ENCODE results near the gene R3HCC1L. TPM values are rescaled to one million over a fixed set of nuclear protein-coding genes. Genes with fewer than 3 reads are reported as not detected.

R3HCC1L gene
- total RNA-seq, 2 experiments from 2014 or later = 18.3 to 19.0 TPM

- Mint-ChIP-seq H3K36me3 (ENCODE audit: low read depth) (no peaks in the 10 kb centered on the region), H3K27me3 (peaks cover 43% of the 10 kb centered on the region), H3K4me1 (no peaks in the 10 kb centered on the region), H3K4me3 (no peak overlapping the region), H3K9me3 (no peaks in the 10 kb centered on the region), H3K27ac (no peak overlapping the region)
- ChIA-PET CTCF (no interaction called here), POLR2A (interaction anchor here (1.4 kb wide), 1 partner anchor 8 kb away, joined by 3 read pairs; no protein-coding TSS in a partner anchor)
- no peak for DNase-seq
Observed at GRCh38 chr10:98272656-98273055, 138.2 kb downstream of the R3HCC1L start.

GRCh38 chr10:98273057-98273850 lies 138.8 kb downstream of the R3HCC1L start:
- no peaks in the 10 kb centered on the region for H3K9me3 Mint-ChIP-seq
- no peaks in the 10 kb centered on the region for H3K36me3 Mint-ChIP-seq (ENCODE audit: low read depth)
- ChIA-PET CTCF (no interaction called here), POLR2A (interaction anchor here (1.4 kb wide), 1 partner anchor 8 kb away, joined by 3 read pairs; no protein-coding TSS in a partner anchor)
- H3K4me1 Mint-ChIP-seq = no peaks in the 10 kb centered on the region
- peaks cover 44% of the 10 kb centered on the region for H3K27me3 Mint-ChIP-seq
- H3K4me3 Mint-ChIP-seq = no peak overlapping the region
- DNase-seq = no peak
- H3K27ac Mint-ChIP-seq = no peak overlapping the region

GRCh38 chr10:98274562-98274961 lies 140.1 kb downstream of the R3HCC1L start:
- Mint-ChIP-seq H3K9me3 (no peaks in the 10 kb centered on the region), H3K4me3 (no peak overlapping the region), H3K27me3 (peaks cover 38% of the 10 kb centered on the region), H3K4me1 (no peaks in the 10 kb centered on the region), H3K36me3 (ENCODE audit: low read depth) (no peaks in the 10 kb centered on the region), H3K27ac (no peak overlapping the region)
- CTCF ChIA-PET = no interaction called here
- no peak for DNase-seq
- POLR2A ChIA-PET = no interaction called here

- no peak overlapping the region for H3K4me3 Mint-ChIP-seq
- H3K9me3 Mint-ChIP-seq = no peaks in the 10 kb centered on the region
- ChIA-PET CTCF (no interaction called here), POLR2A (no interaction called here)
- H3K36me3 Mint-ChIP-seq (ENCODE audit: low read depth) = no peaks in the 10 kb centered on the region
- DNase-seq = no peak
- no peak overlapping the region for H3K27ac Mint-ChIP-seq
- peaks cover 34% of the 10 kb centered on the region for H3K27me3 Mint-ChIP-seq
- no peaks in the 10 kb centered on the region for H3K4me1 Mint-ChIP-seq
Observed at GRCh38 chr10:98276311-98276710, 141.9 kb downstream of the R3HCC1L start.

- ChIA-PET POLR2A (interaction anchor here (1.5 kb wide), 1 partner anchor 11 kb away, joined by 4 read pairs; no protein-coding TSS in a partner anchor), CTCF (no interaction called here)
Observed at GRCh38 chr10:98285416-98285815, 151.0 kb downstream of the R3HCC1L start.

GRCh38 chr10:98286419-98286818 lies 152.0 kb downstream of the R3HCC1L start:
- H3K4me1 Mint-ChIP-seq = no peaks in the 10 kb centered on the region
- no peaks in the 10 kb centered on the region for H3K36me3 Mint-ChIP-seq (ENCODE audit: low read depth)
- no peak overlapping the region for H3K27ac Mint-ChIP-seq
- DNase-seq = no peak
- ChIA-PET CTCF (no interaction called here), POLR2A (interaction anchor here (1.5 kb wide), 1 partner anchor 10 kb away, joined by 4 read pairs; no protein-coding TSS in a partner anchor)
- peaks cover 17% of the 10 kb centered on the region for H3K27me3 Mint-ChIP-seq
- no peaks in the 10 kb centered on the region for H3K9me3 Mint-ChIP-seq
- no peak overlapping the region for H3K4me3 Mint-ChIP-seq

More at GRCh38 chr10:98285416-98285815, 151.0 kb downstream of the R3HCC1L start:
- no peak for DNase-seq
- Mint-ChIP-seq H3K4me1 (no peaks in the 10 kb centered on the region), H3K4me3 (no peak overlapping the region), H3K27ac (no peak overlapping the region), H3K27me3 (peaks cover 24% of the 10 kb centered on the region), H3K36me3 (ENCODE audit: low read depth) (no peaks in the 10 kb centered on the region), H3K9me3 (no peaks in the 10 kb centered on the region)

GRCh38 chr10:98287321-98287720 lies 152.9 kb downstream of the R3HCC1L start:
- no peaks in the 10 kb centered on the region for H3K4me1 Mint-ChIP-seq
- H3K27me3 Mint-ChIP-seq = peaks cover 12% of the 10 kb centered on the region

GRCh38 chr10:98289802-98290209 lies 155.3 kb downstream of the R3HCC1L start:
- H3K27me3 Mint-ChIP-seq = peaks cover 15% of the 10 kb centered on the region
- H3K4me1 Mint-ChIP-seq = no peaks in the 10 kb centered on the region
- H3K9me3 Mint-ChIP-seq = no peaks in the 10 kb centered on the region
- no peak overlapping the region for H3K4me3 Mint-ChIP-seq
- ChIA-PET CTCF (no interaction called here), POLR2A (no interaction called here)
- DNase-seq = no peak
- H3K36me3 Mint-ChIP-seq (ENCODE audit: low read depth) = no peaks in the 10 kb centered on the region
- no peak overlapping the region for H3K27ac Mint-ChIP-seq

More at GRCh38 chr10:98287321-98287720, 152.9 kb downstream of the R3HCC1L start:
- no peaks in the 10 kb centered on the region for H3K9me3 Mint-ChIP-seq
- ChIA-PET CTCF (no interaction called here), POLR2A (no interaction called here)
- no peak overlapping the region for H3K4me3 Mint-ChIP-seq
- no peak for DNase-seq
- H3K36me3 Mint-ChIP-seq (ENCODE audit: low read depth) = no peaks in the 10 kb centered on the region
- H3K27ac Mint-ChIP-seq = no peak overlapping the region

- ChIA-PET POLR2A (no interaction called here), CTCF (no interaction called here)
- Mint-ChIP-seq H3K9me3 (no peaks in the 10 kb centered on the region), H3K27me3 (peaks cover 18% of the 10 kb centered on the region), H3K27ac (no peak overlapping the region), H3K4me1 (no peaks in the 10 kb centered on the region), H3K36me3 (ENCODE audit: low read depth) (no peaks in the 10 kb centered on the region), H3K4me3 (no peak overlapping the region)
- DNase-seq = no peak
Observed at GRCh38 chr10:98292971-98293370, 158.5 kb downstream of the R3HCC1L start.

GRCh38 chr10:98293550-98294269 lies 159.3 kb downstream of the R3HCC1L start:
- Mint-ChIP-seq H3K4me1 (no peaks in the 10 kb centered on the region), H3K27ac (no peak overlapping the region), H3K9me3 (no peaks in the 10 kb centered on the region), H3K36me3 (ENCODE audit: low read depth) (no peaks in the 10 kb centered on the region), H3K27me3 (peaks cover 18% of the 10 kb centered on the region), H3K4me3 (no peak overlapping the region)
- DNase-seq = no peak
- ChIA-PET CTCF (no interaction called here), POLR2A (no interaction called here)

GRCh38 chr10:98294270-98294627 lies 159.8 kb downstream of the R3HCC1L start:
- peaks cover 18% of the 10 kb centered on the region for H3K27me3 Mint-ChIP-seq
- ChIA-PET POLR2A (no interaction called here), CTCF (no interaction called here)
- no peak overlapping the region for H3K4me3 Mint-ChIP-seq
- no peaks in the 10 kb centered on the region for H3K4me1 Mint-ChIP-seq
- no peaks in the 10 kb centered on the region for H3K36me3 Mint-ChIP-seq (ENCODE audit: low read depth)
- H3K9me3 Mint-ChIP-seq = no peaks in the 10 kb centered on the region
- DNase-seq = no peak
- no peak overlapping the region for H3K27ac Mint-ChIP-seq

Data from activated CD4-positive, alpha-beta memory T cell treated with anti-CD3 and anti-CD28 coated beads, Interleukin-2, amount 10 ng/mL, durations not matched to agents 7 days and 5 days (primary cell).